ENCODE data around the gene EME2.

Gene EME2

DNA sequence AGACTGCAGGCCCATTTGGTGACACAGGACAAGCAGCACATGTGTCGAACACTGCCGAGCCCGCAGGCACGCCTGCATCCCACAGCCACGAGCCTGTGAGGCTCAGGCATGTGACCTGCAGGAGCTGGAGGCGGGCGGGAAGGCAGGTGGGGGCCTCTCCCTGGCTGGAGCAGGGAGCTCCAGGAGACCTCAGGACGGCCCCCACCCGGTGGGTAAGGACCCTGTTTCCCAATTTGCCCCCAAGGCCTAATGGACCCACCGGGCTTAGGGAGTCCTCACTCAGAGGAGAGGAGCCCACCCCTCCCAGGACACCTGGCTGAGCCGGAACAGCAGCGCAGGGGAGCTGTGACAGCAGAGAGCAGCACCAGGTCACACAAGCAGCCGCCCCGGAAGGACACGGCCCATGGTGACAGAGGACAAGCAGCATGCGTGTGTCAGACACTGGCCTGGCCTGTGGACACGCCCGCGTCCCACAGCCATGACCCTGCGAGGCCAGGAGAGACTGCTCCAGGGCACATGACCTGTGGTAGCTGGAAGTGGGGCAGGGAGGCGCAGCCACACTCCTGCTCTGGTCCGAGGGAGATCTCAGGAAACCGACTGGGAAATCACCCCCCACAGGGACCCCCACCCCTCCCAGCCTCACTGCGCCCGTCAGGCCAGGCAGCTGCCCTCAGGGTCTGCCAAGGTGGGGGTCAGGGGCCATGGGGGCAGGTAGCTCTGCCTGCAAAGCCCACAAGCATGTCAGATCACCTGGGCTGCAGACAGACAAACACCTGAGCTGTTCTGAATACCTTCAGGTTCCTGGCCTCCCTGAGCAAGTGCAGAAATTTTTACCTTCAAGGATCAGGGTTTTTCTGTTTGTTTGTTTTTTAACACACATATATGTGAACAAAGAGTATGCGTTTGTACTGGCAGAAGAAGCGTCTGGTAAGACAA, 7.4 kb downstream of the EME2 start:
- DNase-seq, result no peak

DNA sequence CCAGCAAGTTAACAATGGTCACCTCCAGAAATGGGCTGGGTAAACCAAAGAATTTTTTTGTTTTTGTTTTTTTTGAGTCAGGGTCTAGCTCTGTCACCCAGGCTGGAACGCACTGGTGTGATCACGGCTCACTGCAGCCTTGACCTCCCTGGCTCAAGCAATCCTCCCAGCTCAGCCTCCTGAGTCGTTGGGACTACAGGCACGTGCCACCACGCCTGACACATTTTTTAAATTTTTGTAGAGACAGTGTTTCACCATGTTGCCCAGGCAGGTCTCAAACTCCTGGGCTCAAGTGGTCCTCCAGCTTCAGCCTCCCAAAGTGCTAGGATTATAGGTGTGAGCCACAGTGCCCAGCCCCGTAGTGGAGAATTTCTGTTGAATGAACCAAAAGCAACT, 8.1 kb downstream of the EME2 start:
- DNase-seq, result no peak

DNA sequence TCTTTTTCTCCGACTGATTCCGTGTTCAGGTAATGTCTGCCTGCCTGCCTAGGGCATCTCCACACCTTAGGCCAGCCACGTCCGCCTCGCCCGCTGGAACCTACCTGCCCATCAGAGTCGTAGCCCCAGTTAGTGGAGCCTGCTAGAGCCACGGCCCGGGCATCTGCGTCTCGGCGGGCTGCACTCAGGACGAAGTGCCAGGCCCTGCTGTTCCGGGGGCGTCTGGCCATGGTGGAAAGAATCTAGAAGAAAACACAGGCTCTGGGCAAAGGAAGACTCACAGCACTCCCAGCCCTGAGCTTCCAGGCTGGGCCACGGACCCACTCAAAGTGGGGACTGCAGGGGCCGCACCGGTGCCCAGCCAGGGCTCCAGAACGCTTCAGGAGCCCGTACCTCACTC, 8.6 kb downstream of the EME2 start:
- no peak for DNase-seq

GRCh38 chr16:1781758-1782407, 9.3 kb downstream of the EME2 start:
- DNase-seq, result peak; percentile 23

- peak; percentile 100 for DNase-seq
Measured at GRCh38 chr16:1782408-1783264, 10.0 kb downstream of the EME2 start, which contains the start of the genes NUBP2 and SPSB3. TSS of gene NUBP2 (plus strand) at chr16:1782960. CDS start at chr16:1783021, 61 bp downstream. TSS of gene SPSB3 (minus strand) at chr16:1782571. CDS start at chr16:1781483, 1,088 bp downstream.

- DNase-seq, result no peak
Measured at GRCh38 chr16:1784977-1785845, 12.6 kb downstream of the EME2 start.

DNA sequence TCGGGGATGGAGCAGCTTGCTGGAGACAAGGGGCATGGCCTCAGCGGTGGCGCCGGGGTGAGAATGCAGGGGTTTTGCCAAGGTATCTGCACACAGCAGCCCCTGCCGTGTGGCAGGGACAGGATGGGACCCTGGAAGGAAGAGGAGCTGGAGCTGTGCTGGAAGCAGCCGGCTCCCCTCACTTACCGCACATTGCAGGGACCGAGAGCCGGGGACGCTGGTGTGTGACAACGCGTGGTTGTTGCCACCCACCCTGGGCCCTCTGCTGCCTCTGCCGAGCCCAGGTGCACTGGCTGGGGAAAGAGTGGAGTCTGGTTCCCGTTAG, 13.2 kb downstream of the EME2 start:
- DNase-seq, result no peak

DNA sequence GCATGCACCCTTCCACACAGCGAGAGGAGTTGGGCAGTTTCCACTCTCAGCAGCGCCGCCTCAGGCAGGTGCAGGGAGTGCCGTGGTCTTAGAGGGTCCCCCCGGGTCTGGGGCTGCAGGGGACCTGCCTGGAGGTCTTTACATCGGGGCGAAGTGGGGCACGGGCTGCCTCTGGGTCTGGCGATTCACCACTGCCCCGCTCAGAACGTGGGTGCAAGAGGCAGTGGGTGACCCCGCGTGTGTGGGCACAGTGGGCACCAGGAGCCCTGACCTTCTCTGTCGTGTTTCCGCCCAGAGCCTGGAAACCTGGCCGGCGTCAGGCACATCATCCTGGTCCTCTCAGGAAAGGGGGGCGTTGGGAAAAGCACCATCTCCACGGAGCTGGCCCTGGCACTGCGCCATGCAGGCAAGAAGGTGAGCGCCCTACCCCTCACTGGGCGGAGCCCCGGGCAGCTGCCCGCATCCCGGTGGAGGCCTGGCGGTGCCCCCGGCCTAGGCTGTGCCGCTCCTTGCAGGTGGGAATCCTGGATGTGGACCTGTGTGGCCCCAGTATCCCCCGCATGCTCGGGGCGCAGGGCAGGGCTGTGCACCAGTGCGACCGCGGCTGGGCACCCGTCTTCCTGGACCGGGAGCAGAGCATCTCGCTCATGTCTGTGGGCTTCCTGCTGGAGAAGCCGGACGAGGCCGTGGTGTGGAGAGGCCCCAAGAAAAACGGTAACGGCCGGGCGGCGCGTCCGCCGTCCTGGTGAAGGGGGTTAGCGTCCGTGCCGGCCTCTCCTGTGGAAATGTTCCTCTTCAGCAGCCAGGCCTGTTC, 13.8 kb downstream of the EME2 start:
- DNase-seq, result no peak

- no peak for DNase-seq
Measured at GRCh38 chr16:1787056-1787321, 14.4 kb downstream of the EME2 start.

DNA sequence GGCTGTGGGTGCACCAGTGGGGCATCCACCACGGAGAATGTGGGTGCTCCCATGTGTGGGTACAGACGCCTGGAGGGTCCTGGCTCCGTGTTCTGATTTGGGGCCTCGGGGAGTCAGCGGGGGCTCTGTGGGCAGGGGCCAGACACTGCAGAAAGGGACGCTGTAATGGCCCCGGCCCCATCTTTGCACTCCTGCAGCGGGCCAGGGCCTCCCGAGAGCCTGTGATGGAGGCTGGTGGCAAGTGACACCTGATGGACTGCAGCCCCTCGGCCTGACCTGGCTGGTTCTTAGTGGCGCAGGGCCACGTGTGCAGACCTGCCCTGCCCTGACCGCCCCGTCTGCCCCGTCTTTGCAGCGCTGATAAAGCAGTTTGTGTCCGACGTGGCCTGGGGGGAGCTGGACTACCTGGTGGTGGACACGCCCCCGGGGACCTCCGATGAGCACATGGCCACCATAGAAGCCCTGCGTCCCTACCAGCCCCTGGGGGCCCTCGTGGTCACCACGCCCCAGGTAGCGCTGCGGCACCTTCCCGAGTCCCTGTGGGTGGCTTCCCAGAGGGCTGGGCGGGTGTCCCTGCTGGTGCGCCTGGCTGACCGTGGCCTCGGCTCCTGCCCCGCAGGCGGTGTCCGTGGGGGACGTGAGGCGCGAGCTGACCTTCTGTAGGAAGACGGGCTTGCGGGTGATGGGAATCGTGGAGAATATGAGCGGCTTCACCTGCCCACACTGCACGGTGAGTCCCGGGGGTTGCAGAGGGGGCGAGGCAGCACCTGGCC, 14.9 kb downstream of the EME2 start:
- DNase-seq, result no peak

DNA sequence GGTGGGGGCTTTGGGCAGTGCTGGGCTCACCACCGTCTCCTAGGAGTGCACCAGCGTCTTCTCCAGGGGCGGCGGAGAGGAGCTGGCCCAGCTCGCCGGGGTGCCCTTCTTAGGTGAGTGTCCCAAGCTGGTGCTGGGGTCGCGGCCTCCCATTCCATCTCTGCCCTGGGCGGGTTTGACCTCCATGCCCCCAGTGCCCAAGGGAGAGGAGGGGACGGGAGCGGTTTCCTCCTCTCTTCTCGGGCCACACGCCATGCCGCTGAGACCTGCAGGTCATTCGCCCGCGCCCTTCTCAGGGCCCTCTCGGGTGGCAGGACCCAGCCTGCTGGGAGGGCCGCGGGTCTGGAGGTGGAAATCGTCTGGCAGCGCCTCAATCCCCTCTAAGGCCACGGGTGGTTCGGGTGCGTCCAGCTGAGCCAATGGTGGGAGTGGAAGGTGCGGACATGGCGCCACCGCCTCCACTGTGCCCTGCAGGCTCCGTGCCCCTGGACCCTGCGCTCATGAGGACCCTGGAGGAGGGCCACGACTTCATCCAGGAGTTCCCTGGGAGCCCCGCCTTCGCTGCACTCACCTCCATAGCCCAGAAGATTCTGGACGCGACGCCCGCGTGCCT, 15.6 kb downstream of the EME2 start:
- DNase-seq, result no peak

DNA sequence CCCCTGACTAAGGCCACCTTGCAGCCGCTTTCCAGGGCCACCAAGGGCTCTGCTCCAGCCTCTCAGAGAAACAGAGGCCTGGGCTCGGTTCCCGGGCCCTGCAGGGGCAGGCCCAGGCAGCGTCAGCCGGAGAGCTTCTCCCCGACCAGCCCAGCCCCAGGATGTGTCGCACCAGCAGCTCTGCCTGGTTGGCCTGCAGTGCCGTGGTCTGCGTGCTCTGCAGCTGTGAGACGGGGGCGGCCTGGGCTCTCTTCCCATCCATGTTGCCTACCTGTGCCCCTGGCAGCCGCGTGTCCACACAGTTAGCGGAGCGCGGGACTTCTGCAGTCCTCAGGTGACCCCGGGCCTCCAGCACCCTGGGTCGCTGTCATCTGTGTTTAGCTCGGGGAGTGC, 16.1 kb downstream of the EME2 start:
- no peak for DNase-seq

DNA sequence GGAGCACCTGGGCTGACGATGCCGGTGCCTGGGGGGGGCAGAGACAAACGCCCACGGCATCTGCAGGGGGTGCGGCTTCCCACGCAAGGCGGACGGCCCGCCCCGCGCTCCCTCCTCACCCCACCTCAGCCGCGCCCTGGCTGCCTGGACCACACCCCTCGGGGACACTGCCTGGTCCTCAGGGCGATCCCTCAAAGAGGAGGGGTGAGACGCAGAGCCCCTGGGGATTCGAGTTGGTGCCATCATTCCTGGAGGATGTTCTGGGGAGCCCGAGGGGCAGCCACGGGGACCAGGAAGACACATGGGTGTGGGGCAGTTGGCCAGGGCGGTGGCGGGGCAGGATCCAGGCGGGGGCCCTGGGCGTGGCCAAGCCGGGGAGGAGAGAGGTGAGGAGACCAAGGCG, 17.0 kb downstream of the EME2 start:
- no peak for DNase-seq

DNA sequence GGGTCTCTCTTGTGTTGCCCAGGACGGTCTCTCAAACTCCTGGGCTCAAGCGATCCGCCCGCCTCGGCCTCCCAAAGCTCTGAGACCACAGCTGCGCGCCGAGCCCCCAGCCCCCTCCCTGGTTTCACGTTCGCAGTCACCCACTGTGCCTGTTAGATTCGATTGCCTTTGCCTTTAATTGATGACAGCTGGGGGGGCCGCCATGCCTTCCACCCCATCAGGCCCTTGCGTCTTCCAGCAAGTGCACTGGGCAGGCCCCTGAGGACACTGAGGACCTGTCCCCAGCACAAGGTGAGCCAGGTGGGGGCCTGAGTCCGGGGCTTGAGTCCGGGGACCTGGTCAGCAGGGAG, 17.6 kb downstream of the EME2 start:
- DNase-seq, result no peak

- no peak for DNase-seq
Measured at GRCh38 chr16:1790611-1791255, 18.1 kb downstream of the EME2 start.

DNA sequence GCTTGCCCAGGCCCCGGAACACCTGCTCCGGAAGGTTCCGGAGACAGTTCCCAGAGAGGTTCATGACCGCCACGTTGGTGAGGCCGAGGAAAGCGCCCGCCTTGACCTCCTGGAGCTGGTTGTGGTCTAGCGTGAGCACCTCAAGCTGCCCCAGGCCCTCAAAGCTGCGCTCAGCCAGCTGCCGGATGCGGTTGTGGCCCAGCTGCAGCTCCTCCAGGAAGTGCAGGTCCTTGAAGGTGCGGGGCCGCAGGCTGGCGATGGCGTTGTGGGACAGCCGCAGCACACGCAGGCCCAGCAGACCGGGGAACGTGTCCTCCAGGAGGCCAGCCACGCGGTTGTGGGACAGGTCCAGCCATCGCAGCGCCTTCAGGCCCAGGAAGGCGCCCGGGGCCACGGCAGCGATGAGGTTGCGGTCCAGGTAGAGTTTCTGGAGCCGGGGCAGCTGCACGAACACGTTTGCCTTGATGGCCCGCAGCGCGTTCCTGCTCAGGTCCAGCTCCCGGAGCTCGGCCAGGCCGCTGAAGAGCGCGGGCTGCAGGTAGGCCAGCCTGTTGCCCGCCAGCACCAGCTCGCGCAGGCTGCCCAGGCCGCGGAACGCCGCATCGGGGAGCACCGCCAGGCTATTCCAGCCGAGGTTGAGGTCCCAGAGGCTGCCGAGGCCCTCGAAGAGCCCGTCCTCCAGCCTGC, 18.8 kb downstream of the EME2 start:
- DNase-seq, result no peak

DNA sequence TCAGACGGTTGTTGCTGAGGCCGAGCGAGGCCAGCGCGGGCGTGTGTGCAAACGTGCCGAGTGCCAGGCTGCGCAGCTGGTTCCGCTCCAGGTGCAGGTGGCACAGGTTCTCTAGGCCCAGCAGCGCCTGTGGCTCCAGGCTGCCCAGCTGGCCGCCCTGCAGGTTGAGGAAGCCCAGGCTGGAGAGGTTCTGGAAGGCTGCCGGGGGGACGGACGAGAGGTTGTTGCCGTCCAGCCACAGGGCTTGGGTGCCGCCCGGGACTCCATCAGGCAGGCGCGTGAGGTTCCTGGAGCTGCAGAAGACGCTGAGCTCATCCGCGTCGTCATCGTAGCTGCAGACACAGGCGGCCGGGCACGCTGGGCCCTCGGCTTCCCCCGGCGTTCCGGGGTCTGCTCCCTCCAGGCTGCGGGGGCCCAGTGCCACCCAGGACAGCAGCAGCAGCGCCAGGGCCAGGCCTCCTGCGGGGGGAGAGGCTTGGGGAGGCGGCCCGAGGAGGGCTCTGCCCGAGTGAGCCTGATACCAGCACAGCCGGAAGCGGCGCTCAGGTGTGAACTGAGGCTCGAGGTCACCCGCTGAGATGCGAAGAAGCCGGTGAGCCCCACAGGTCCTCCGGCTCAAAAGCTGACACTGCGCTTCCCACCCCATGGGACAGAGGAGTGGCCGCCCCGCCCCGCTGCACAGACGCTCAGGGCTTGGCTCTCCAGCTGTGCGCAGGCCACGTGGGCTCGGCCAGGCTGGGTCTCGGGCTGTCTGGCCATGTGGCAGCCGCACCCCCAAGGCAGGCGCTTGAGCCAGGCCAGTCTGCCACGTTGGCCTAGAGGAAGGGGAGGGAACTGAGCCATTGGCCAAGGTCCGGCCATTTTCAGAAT, 19.6 kb downstream of the EME2 start:
- DNase-seq, result no peak

- no peak for DNase-seq
Measured at GRCh38 chr16:1792836-1793577, 20.4 kb downstream of the EME2 start.

Data from hematopoietic multipotent progenitor cell treated with erythropoietin and hydrocortisone succinate and interleukin-3 and kit ligand, for 8 days (in vitro differentiated cells).